SKM-1 treated with dmso at 0.1 percent for 144 hours (cell line): ENCODE measurements around the gene EPG5.
"Not testable (repeated sequence)": the region's sequence is repeated elsewhere in the genome, so short reads cannot be mapped to it uniquely, and the experiment has no call there.

Experiments
- DNase-seq: peaks from one replicate; lab custom pipeline; 2025; ENCODE audit not compliant: unreplicated experiment; lab: John Stamatoyannopoulos, UW

Gene EPG5

GRCh38 chr18:45841765-45842442 is 125.2 kb downstream of the EPG5 start:
- no peak for DNase-seq

- no peak for DNase-seq
Measured at GRCh38 chr18:45841060-45841764, 125.9 kb downstream of the EPG5 start.

- no peak for DNase-seq
Measured at GRCh38 chr18:45839414-45840395, 127.4 kb downstream of the EPG5 start.

GRCh38 chr18:45838302-45839070 is 128.6 kb downstream of the EPG5 start:
- no peak for DNase-seq

- DNase-seq: no peak
Measured at GRCh38 chr18:45837283-45838070, 129.7 kb downstream of the EPG5 start.

GRCh38 chr18:45836242-45837205 is 130.6 kb downstream of the EPG5 start:
- no peak for DNase-seq

- no peak for DNase-seq
Measured at GRCh38 chr18:45835057-45835636, 132.0 kb downstream of the EPG5 start.

- DNase-seq: no peak
Measured at GRCh38 chr18:45834306-45834705, 132.8 kb downstream of the EPG5 start.

- no peak for DNase-seq
Measured at GRCh38 chr18:45833846-45834245, 133.3 kb downstream of the EPG5 start.

GRCh38 chr18:45830917-45831316 is 136.2 kb downstream of the EPG5 start:
- DNase-seq: no peak

- DNase-seq: no peak
Measured at GRCh38 chr18:45829855-45830254, 137.3 kb downstream of the EPG5 start.

- peak; percentile 20 for DNase-seq
Measured at GRCh38 chr18:45828917-45829811, 138.0 kb downstream of the EPG5 start.

- DNase-seq: not testable (repeated sequence)
Measured at GRCh38 chr18:45826716-45827115, 140.4 kb downstream of the EPG5 start.

GRCh38 chr18:45826084-45826483 is 141.0 kb downstream of the EPG5 start:
- no peak for DNase-seq

GRCh38 chr18:45825258-45826044 is 141.7 kb downstream of the EPG5 start, which contains the start of gene SIGLEC15:
Gene SIGLEC15, plus strand, starts transcription at chr18:45825675. Its CDS starts 54 bp downstream, at chr18:45825729.
- DNase-seq: no peak

GRCh38 chr18:45821711-45822110 is 145.4 kb downstream of the EPG5 start:
- DNase-seq: no peak
